Endothelial cell of umbilical vein (primary cell): Measurements from ENCODE around the gene YPEL5. TPM values are rescaled to one million over a fixed set of nuclear protein-coding genes. Genes with fewer than 3 reads are reported as not detected.
A peak's percentile ranks its signal among the peaks of the same experiment; 100 is the strongest.

Experiments
- BruUV-seq: library from RNA; stranded (reverse); fragments of 400-500 nt; replicated peaks from 2 replicates; lab custom pipeline; 2021; lab: Mats Ljungman, UMichigan
- CTCF ChIA-PET: fragments of 300-600, 350-600 bp; sonication (Branson Sonifier 250); formaldehyde crosslinking; loops from one replicate; lab custom pipeline; 2021; ENCODE audit warnings: antibody characterized with exemption, inconsistent platforms; lab: Charles Lee
- POLR2A ChIA-PET: fragments of 300-600, 350-600 bp; sonication (Branson Sonifier 250); formaldehyde crosslinking; loops from one replicate; lab custom pipeline; 2021; ENCODE audit warnings: antibody characterized with exemption, inconsistent platforms; lab: Charles Lee
- DNase-seq: peaks from one replicate; pipeline ENCODE4 v3.0.0-alpha.2; 2011; ENCODE audit warnings: low read depth, low spot score
- FAIRE-seq: peaks from 2 replicates; lab custom pipeline; 2011; peaks lifted over from hg19 to GRCh38; lab: Jason Lieb, UNC
- H2AFZ ChIP-seq: 2 replicates; pipeline ENCODE4 v1.6.0; 2012; ENCODE audit warnings: low read depth, low read length, control low read depth, inconsistent platforms
- H3K27ac ChIP-seq: 2 replicates; pipeline ENCODE4 v1.5.1; 2011; ENCODE audit warnings: low read depth, mild to moderate bottlenecking, control low read depth, low read length, moderate library complexity; ENCODE audit not compliant: insufficient read depth
- H3K27me3 ChIP-seq, 2 experiments: 2 replicates each; pipeline versions ENCODE4 v1.6.0 to v1.6.1; 2011; ENCODE audit warnings: low read length in 2 of 2, mixed read lengths in 1 of 2; ENCODE audit not compliant: control insufficient read depth in 2 of 2, insufficient read depth in 2 of 2
- H3K36me3 ChIP-seq, 2 experiments: 2 replicates in 1 of 2; 3 replicates in 1 of 2; pipeline ENCODE4 v1.5.1; 2011; ENCODE audit warnings: low read length in 2 of 2, mild to moderate bottlenecking in 1 of 2, moderate library complexity in 1 of 2; ENCODE audit not compliant: control insufficient read depth in 2 of 2, insufficient read depth in 2 of 2; ENCODE audit errors: extremely low read depth in 1 of 2
- H3K4me1 ChIP-seq: 3 replicates; pipeline ENCODE4 v1.5.1; 2011; ENCODE audit warnings: mild to moderate bottlenecking, low read length; ENCODE audit not compliant: control insufficient read depth, insufficient read depth; ENCODE audit errors: extremely low read depth
- H3K4me2 ChIP-seq: 2 replicates; pipeline ENCODE4 v1.6.1; 2011; ENCODE audit warnings: low read length, control low read depth, mixed read lengths; ENCODE audit not compliant: insufficient read depth
- H3K4me3 ChIP-seq, 3 experiments: fragments of 200-600 bp in 1 of 3; sonication (generic), shearing (Covaris generic) in 1 of 3; replicated peaks in 1 of 3; 2 replicates each; pipeline ENCODE4 v1.5.1; 2011 to 2016; ENCODE audit warnings: control low read depth in 3 of 3, low read length in 3 of 3, mild to moderate bottlenecking in 2 of 3, inconsistent platforms in 1 of 3, low read depth in 1 of 3, moderate library complexity in 1 of 3; ENCODE audit not compliant: insufficient read depth in 1 of 3
- H3K79me2 ChIP-seq: 2 replicates; pipeline ENCODE4 v1.6.0; 2012; ENCODE audit warnings: low read length, inconsistent platforms; ENCODE audit not compliant: control insufficient read depth, insufficient read depth
- H3K9ac ChIP-seq: replicated peaks from 2 replicates; pipeline ENCODE3; 2011; ENCODE audit warnings: low read length, control low read depth; ENCODE audit not compliant: insufficient read depth; ENCODE audit errors: extremely low read depth
- H3K9me1 ChIP-seq: replicated peaks from 3 replicates; pipeline ENCODE4 v1.6.0; 2011; ENCODE audit warnings: mild to moderate bottlenecking, low read length; ENCODE audit not compliant: control insufficient read depth, insufficient read depth; ENCODE audit errors: extremely low read depth
- H3K9me3 ChIP-seq: replicated peaks from 2 replicates; pipeline ENCODE4 v1.5.1; 2012; ENCODE audit warnings: low read length, inconsistent platforms; ENCODE audit not compliant: control insufficient read depth, insufficient read depth
- H4K20me1 ChIP-seq: replicated peaks from 2 replicates; pipeline ENCODE3; 2011; ENCODE audit warnings: mild to moderate bottlenecking, low read length; ENCODE audit not compliant: control insufficient read depth, insufficient read depth; ENCODE audit errors: extremely low read depth
- CTCF ChIP-seq, 2 donors: IDR thresholded peaks; 1 replicate in 1 of 2; 2 replicates in 1 of 2; pipeline ENCODE4 v1.5.1; 2011; ENCODE audit warnings: low read length in 2 of 2, mild to moderate bottlenecking in 2 of 2, moderate library complexity in 2 of 2, control low read depth in 1 of 2, inconsistent platforms in 1 of 2, low read depth in 1 of 2; ENCODE audit not compliant: insufficient read depth in 1 of 2; ENCODE audit errors: extremely low read depth in 1 of 2
- FOS ChIP-seq: IDR thresholded peaks from 2 replicates; pipeline ENCODE4 v1.6.1; 2011; ENCODE audit warnings: mild to moderate bottlenecking, low read length, moderate library complexity, borderline replicate concordance; ENCODE audit not compliant: insufficient read depth
- POLR2AphosphoS5 ChIP-seq: IDR thresholded peaks from 2 replicates; pipeline ENCODE4 v1.6.1; 2012; ENCODE audit warnings: low read depth, mild to moderate bottlenecking, control low read depth, low read length, moderate library complexity; ENCODE audit not compliant: insufficient read depth
- dilution Hi-C: fragments of 300-500 bp; cut with MboI; formaldehyde crosslinking; loops from one replicate; pipeline ENCODE4 v1.15.0; 2019; ENCODE audit warnings: low sequenced_read_pairs; ENCODE audit not compliant: extremely low pct_ligation_motif_present
- intact Hi-C: fragments of 100-400 bp; cut with micrococcal nuclease; formaldehyde crosslinking; loops from one replicate; pipeline ENCODE4 v1.10.0; 2022
- polyA plus RNA-seq, 4 experiments: library from polyadenylated mRNA; depleted of rRNA in 3 of 4; stranded (reverse) in 3 of 4; unstranded in 1 of 4; fragments of >200 nt; gene quantifications; 2 replicates each; pipeline versions ENCODE4 v1.2.1 to v1.2.3, GENCODE V29; 2011 to 2012; ENCODE audit warnings: missing spikeins in 1 of 4
- total RNA-seq: library from RNA; stranded (reverse); gene quantifications from 2 replicates; pipeline ENCODE4 v1.2.3, GENCODE V29; 2021

The YPEL5 gene
- total and polyA plus RNA-seq, 2 donors (not counting 3 experiments of a cell fraction or from before 2014, with no cell fraction given), result 49.5 to 62.0 TPM

GRCh38 chr2:30136764-30137444, 9.9 kb upstream of the YPEL5 start:
- Histone ChIP-seq H3K79me2 (no peaks in the 10 kb centered on the region), H3K27ac (no peak overlapping the region), H3K4me1 (peaks cover 4% of the 10 kb centered on the region), H3K9ac (no peak overlapping the region), H3K4me3 (no peak overlapping the region), H3K9me1 (no peaks in the 10 kb centered on the region), H3K4me2 (no peak overlapping the region), H2AFZ (no peak overlapping the region), H3K27me3 (peaks cover 0 to 14% of the 10 kb centered on the region in 2 experiments), H4K20me1 (no peaks in the 10 kb centered on the region), H3K9me3 (no peaks in the 10 kb centered on the region), H3K36me3 (no peaks in the 10 kb centered on the region)
- dilution Hi-C loops, result no loop called here
- TF ChIP-seq FOS (peak; percentile 45), POLR2AphosphoS5 (no peak), CTCF (IDR thresholded peaks at IDR 0.05; ENCODE audit: extremely low read depth in 1 of 2, insufficient read depth in 1 of 2, low read depth in 1 of 2, low read length in 2 of 2) (no peak)
- POLR2A ChIA-PET, result no interaction called here
- BruUV-seq, result no TSS peak
- CTCF ChIA-PET, result interaction anchor here (1.5 to 3.3 kb wide), 2 partner anchors 9 to 28 kb away, joined by 7 to 11 read pairs; partner anchors contain the start of gene YPEL5
- FAIRE-seq (peak; percentile 12), DNase-seq (peak; percentile 37)
- intact Hi-C loops, result no loop called here
